ENCODE results near the gene GOLGA8F. TPM values are rescaled to one million over a fixed set of nuclear protein-coding genes. Genes with fewer than 3 reads are reported as not detected.
A peak's percentile ranks its signal among the peaks of the same experiment; 100 is the strongest.
"Not testable (repeated sequence)": the region's sequence is repeated elsewhere in the genome, so short reads cannot be mapped to it uniquely, and the experiment has no call there.

Gene GOLGA8F
- total RNA-seq: not detected

GRCh38 chr15:28378364-28378763 is at the start of gene GOLGA8F:
Gene GOLGA8F, plus strand, starts transcription at chr15:28378664. Its CDS starts 98 bp downstream, at chr15:28378762.
- H3K27me3 Mint-ChIP-seq; DNase-seq; H3K27ac Mint-ChIP-seq; H3K4me3 Mint-ChIP-seq; CTCF ChIA-PET; H3K36me3 Mint-ChIP-seq; H3K4me1 Mint-ChIP-seq; ATAC-seq; H3K9me3 Mint-ChIP-seq (ENCODE audit: low read depth): not testable (repeated sequence)

GRCh38 chr15:28357984-28358383 is 20.5 kb upstream of the GOLGA8F start, which contains the start of gene GOLGA6L24:
Gene GOLGA6L24, minus strand, starts transcription at chr15:28358084. Its CDS starts 61 bp downstream, at chr15:28358023.
- ATAC-seq; H3K27ac Mint-ChIP-seq; CTCF ChIA-PET; H3K9me3 Mint-ChIP-seq (ENCODE audit: low read depth); H3K27me3 Mint-ChIP-seq; DNase-seq; H3K36me3 Mint-ChIP-seq; H3K4me3 Mint-ChIP-seq; H3K4me1 Mint-ChIP-seq: not testable (repeated sequence)

- ATAC-seq; H3K27me3 Mint-ChIP-seq; H3K9me3 Mint-ChIP-seq (ENCODE audit: low read depth); H3K4me3 Mint-ChIP-seq; H3K4me1 Mint-ChIP-seq; DNase-seq; H3K36me3 Mint-ChIP-seq; H3K27ac Mint-ChIP-seq; CTCF ChIA-PET: not testable (repeated sequence)
These were observed 13.0 kb upstream of the GOLGA8F start for GRCh38 chr15:28365502-28365901.

- H3K27ac Mint-ChIP-seq; H3K4me1 Mint-ChIP-seq; CTCF ChIA-PET; ATAC-seq; H3K9me3 Mint-ChIP-seq (ENCODE audit: low read depth); H3K36me3 Mint-ChIP-seq; H3K27me3 Mint-ChIP-seq; H3K4me3 Mint-ChIP-seq: not testable (repeated sequence)
- peak; percentile 53 for DNase-seq
These were observed 1.6 kb downstream of the GOLGA8F start for GRCh38 chr15:28380053-28380452.

GRCh38 chr15:28396022-28396421 is 17.6 kb downstream of the GOLGA8F start:
- DNase-seq; H3K4me1 Mint-ChIP-seq; H3K9me3 Mint-ChIP-seq (ENCODE audit: low read depth); H3K27ac Mint-ChIP-seq; ATAC-seq; H3K36me3 Mint-ChIP-seq; H3K4me3 Mint-ChIP-seq; CTCF ChIA-PET; H3K27me3 Mint-ChIP-seq: not testable (repeated sequence)

- H3K4me1 Mint-ChIP-seq; CTCF ChIA-PET; DNase-seq; ATAC-seq; H3K27ac Mint-ChIP-seq; H3K27me3 Mint-ChIP-seq; H3K36me3 Mint-ChIP-seq; H3K4me3 Mint-ChIP-seq; H3K9me3 Mint-ChIP-seq (ENCODE audit: low read depth): not testable (repeated sequence)
These were observed 24.4 kb downstream of the GOLGA8F start for GRCh38 chr15:28402774-28403435.

- DNase-seq; H3K4me1 Mint-ChIP-seq; H3K27ac Mint-ChIP-seq; H3K9me3 Mint-ChIP-seq (ENCODE audit: low read depth); CTCF ChIA-PET; H3K27me3 Mint-ChIP-seq; H3K4me3 Mint-ChIP-seq; H3K36me3 Mint-ChIP-seq; ATAC-seq: not testable (repeated sequence)
These were observed 42.0 kb downstream of the GOLGA8F start for GRCh38 chr15:28420470-28420869.

- H3K27me3 Mint-ChIP-seq; H3K27ac Mint-ChIP-seq; H3K36me3 Mint-ChIP-seq; CTCF ChIA-PET; DNase-seq; H3K4me3 Mint-ChIP-seq; H3K4me1 Mint-ChIP-seq; ATAC-seq; H3K9me3 Mint-ChIP-seq (ENCODE audit: low read depth): not testable (repeated sequence)
These were observed 57.1 kb downstream of the GOLGA8F start for GRCh38 chr15:28435594-28435993.

Small RNA genes lying within 50 kb of the gene (microRNA-seq; reads per million reads assigned to microRNA genes)
- gene MIR4509-2: not detected

Other genes starting within 250 kb of the GOLGA8F start
- 10 to 100 TPM; 41.6 to 42.9 TPM for gene HERC2, start 56.5 kb upstream of the GOLGA8F start, total RNA-seq
- gene GOLGA6L24, start 20.6 kb upstream of the GOLGA8F start, total RNA-seq: not detected
- not detected for gene GOLGA8G, start 154.3 kb downstream of the GOLGA8F start, total RNA-seq
- not detected for gene GOLGA6L25, start 174.9 kb downstream of the GOLGA8F start, total RNA-seq

All from activated CD8-positive, alpha-beta memory T cell treated with anti-CD3 and anti-CD28 coated beads, Interleukin-2, amount 10 ng/mL, durations not matched to agents 7 days and 5 days (primary cell).